GM21576 (cell line): Measurements from ENCODE around the gene MYO1C.

Source experiments
- ATAC-seq: cut with Tn5 transposase; IDR thresholded peaks from one replicate; pipeline ENCODE4 v1.9.1; 2021; ENCODE audit warnings: mild to moderate bottlenecking, moderate library complexity; ENCODE audit not compliant: unreplicated experiment

Gene MYO1C

GRCh38 chr17:1485423-1486376 is 6.8 kb downstream of the MYO1C start:
- no peak for ATAC-seq

- peak; percentile 27 for ATAC-seq
Measured at GRCh38 chr17:1484676-1485422, 7.6 kb downstream of the MYO1C start.

GRCh38 chr17:1484060-1484535 is 8.4 kb downstream of the MYO1C start:
- ATAC-seq = no peak

- ATAC-seq = no peak
Measured at GRCh38 chr17:1482680-1483079, 9.8 kb downstream of the MYO1C start.

GRCh38 chr17:1481736-1482135 is 10.8 kb downstream of the MYO1C start:
- no peak for ATAC-seq

- no peak for ATAC-seq
Measured at GRCh38 chr17:1480747-1481465, 11.6 kb downstream of the MYO1C start.

GRCh38 chr17:1478418-1478817 is 14.1 kb downstream of the MYO1C start:
- ATAC-seq = no peak

GRCh38 chr17:1475321-1475854 is 17.1 kb downstream of the MYO1C start:
- ATAC-seq = no peak

GRCh38 chr17:1474402-1475189 is 17.9 kb downstream of the MYO1C start:
- peak; percentile 69 for ATAC-seq

- ATAC-seq = no peak
Measured at GRCh38 chr17:1473841-1474240, 18.6 kb downstream of the MYO1C start.

GRCh38 chr17:1473170-1473569 is 19.3 kb downstream of the MYO1C start:
- ATAC-seq = no peak

GRCh38 chr17:1471911-1472821 is 20.3 kb downstream of the MYO1C start:
- ATAC-seq = no peak

- no peak for ATAC-seq
Measured at GRCh38 chr17:1471490-1471889, 21.0 kb downstream of the MYO1C start.

- no peak for ATAC-seq
Measured at GRCh38 chr17:1470755-1471462, 21.6 kb downstream of the MYO1C start.

- ATAC-seq = no peak
Measured at GRCh38 chr17:1470071-1470754, 22.3 kb downstream of the MYO1C start.

GRCh38 chr17:1469231-1469852 is 23.1 kb downstream of the MYO1C start:
- no peak for ATAC-seq

GRCh38 chr17:1467898-1468492 is 24.5 kb downstream of the MYO1C start:
- no peak for ATAC-seq
